Measurements from ENCODE around the gene ANP32D. TPM values are rescaled to one million over a fixed set of nuclear protein-coding genes. Genes with fewer than 3 reads are reported as not detected.

Gene ANP32D
- polyA plus RNA-seq, 1 of the 3 experiments (the other 2 are of a cell fraction): not detected

- 0% methylated on average over 2 of the region's 2 CpGs for WGBS (ENCODE audit: low lambda C conversion rate)
- Histone ChIP-seq H3K4me1 (ENCODE audit: control insufficient read depth in 1 of 2, insufficient read depth in 2 of 2, low read depth in 1 of 2, low read length in 1 of 2) (no peaks in the 10 kb centered on the region), H3K9me3 (no peaks in the 10 kb centered on the region), H3K79me2 (ENCODE audit: insufficient read depth) (no peaks in the 10 kb centered on the region), H3K4me3 (ENCODE audit: low read depth in 2 of 2, low read length in 1 of 2) (no peak overlapping the region), H3K27me3 (ENCODE audit: insufficient read depth) (no peaks in the 10 kb centered on the region; the same call in 1 of the 2 replicates), H3K9ac (no peak overlapping the region), H3K4me2 (no peak overlapping the region), H3K9me2 (no peaks in the 10 kb centered on the region), H4K20me1 (ENCODE audit: insufficient read depth) (no peaks in the 10 kb centered on the region), H2AFZ (ENCODE audit: low read depth) (no peak overlapping the region), H3K27ac (ENCODE audit: low read depth in 2 of 2, low read length in 1 of 2) (no peak overlapping the region), H3K36me3 (replicated peaks in 1 of 2; ENCODE audit: control insufficient read depth in 1 of 2, insufficient read depth in 2 of 2, low read length in 1 of 2) (no peaks in the 10 kb centered on the region), H3F3A (replicated peaks; ENCODE audit: insufficient read depth) (no peaks in the 10 kb centered on the region)
- CTCF ChIA-PET: no interaction called here
- TF ChIP-seq ELF1 (IDR thresholded peaks at IDR 0.05): no peak
- TF ChIP-seq NFIC (IDR thresholded peaks at IDR 0.05; ENCODE audit: borderline replicate concordance): no peak
- no peak for TF ChIP-seq PBX3 (IDR thresholded peaks at IDR 0.05)
- TF ChIP-seq USF1 (IDR thresholded peaks at IDR 0.05; ENCODE audit: borderline replicate concordance, low read depth): no peak
- no peak for TF ChIP-seq CHD2 (IDR thresholded peaks at IDR 0.05; ENCODE audit: low read length, partially characterized antibody)
- no peak for TF ChIP-seq RFX5 (IDR thresholded peaks at IDR 0.05; ENCODE audit: low read length)
- TF ChIP-seq EZH2phosphoT487 (IDR thresholded peaks at IDR 0.05; ENCODE audit: borderline replicate concordance, low read depth): no peak
- TF ChIP-seq TAF1 (IDR thresholded peaks at IDR 0.05; ENCODE audit: borderline replicate concordance, low read depth, low read length): no peak
- TF ChIP-seq JUND (IDR thresholded peaks at IDR 0.05): no peak
- TF ChIP-seq SMC3 (IDR thresholded peaks at IDR 0.05; ENCODE audit: low read depth, low read length): no peak
- TF ChIP-seq ZBTB33 (IDR thresholded peaks at IDR 0.05; ENCODE audit: borderline replicate concordance, low read depth): no peak
- no peak for TF ChIP-seq NRF1 (IDR thresholded peaks at IDR 0.05; ENCODE audit: low read depth, low read length)
- no peak for TF ChIP-seq IRF3 (IDR thresholded peaks at IDR 0.05; ENCODE audit: low read depth, low read length)
- TF ChIP-seq CTCF (IDR thresholded peaks at IDR 0.05): no peak
- TF ChIP-seq REST (IDR thresholded peaks at IDR 0.05; ENCODE audit: low read depth, low read length): no peak
- POLR2A ChIA-PET: no interaction called here
- no peak for DNase-seq
Observed at GRCh38 chr12:48508987-48509386, 36.6 kb downstream of the ANP32D start.
